OCI-LY7 (cell line): ENCODE results near the gene A2M. TPM values are rescaled to one million over a fixed set of nuclear protein-coding genes. Genes with fewer than 3 reads are reported as not detected.

ENCODE experiments used
- BruUV-seq: library from RNA; stranded (reverse); fragments of 400-500 nt; replicated peaks from 2 replicates; lab custom pipeline; 2021; lab: Mats Ljungman, UMichigan
- CTCF ChIA-PET: fragments of 300-600 bp; sonication (Branson Sonifier 250); formaldehyde crosslinking; loops from one replicate; lab custom pipeline; 2022; ENCODE audit warnings: antibody characterized with exemption; ENCODE audit not compliant: unreplicated experiment; lab: Charles Lee
- POLR2A ChIA-PET: fragments of 300-600 bp; sonication (Branson Sonifier 250); formaldehyde crosslinking; loops from one replicate; lab custom pipeline; 2022; ENCODE audit warnings: antibody characterized with exemption; lab: Charles Lee
- DNase-seq: peaks from one replicate; pipeline ENCODE4 v3.0.0-alpha.2; 2015; ENCODE audit warnings: low spot score
- H2AFZ ChIP-seq: fragments of 200-600 bp; sonication (generic), shearing (Covaris generic); 2 replicates; pipeline ENCODE4 v1.6.1; 2014; ENCODE audit warnings: mild to moderate bottlenecking, antibody characterized with exemption, low read length, moderate library complexity
- H3K27ac ChIP-seq: fragments of 200-600 bp; sonication (generic); 2 replicates; pipeline ENCODE4 v1.5.1; 2014; ENCODE audit warnings: mixed run types, low read depth, mild to moderate bottlenecking, moderate library complexity, low read length, inconsistent platforms; ENCODE audit not compliant: poor library complexity, severe bottlenecking
- H3K36me3 ChIP-seq: fragments of 200-600 bp; sonication (generic); 2 replicates; pipeline ENCODE4 v1.6.1; 2014; ENCODE audit warnings: mild to moderate bottlenecking, antibody characterized with exemption, low read length, moderate library complexity, mixed read lengths; ENCODE audit not compliant: insufficient read depth
- H3K4me1 ChIP-seq: fragments of 200-600 bp; sonication (generic); 2 replicates; pipeline ENCODE4 v1.5.1; 2014; ENCODE audit warnings: mild to moderate bottlenecking, low read length; ENCODE audit not compliant: insufficient read depth, poor library complexity, severe bottlenecking
- H3K4me2 ChIP-seq: fragments of 200-600 bp; sonication (generic); 2 replicates; pipeline ENCODE4 v1.6.1; 2014; ENCODE audit warnings: mild to moderate bottlenecking, low read length
- H3K4me3 ChIP-seq: fragments of 200-600 bp; sonication (generic); 2 replicates; pipeline ENCODE4 v1.5.1; 2014; ENCODE audit warnings: mild to moderate bottlenecking, low read depth, low read length; ENCODE audit not compliant: poor library complexity, severe bottlenecking
- H3K79me2 ChIP-seq: fragments of 200-600 bp; sonication (generic); 2 replicates; pipeline ENCODE4 v1.6.1; 2016; ENCODE audit warnings: low read depth, mild to moderate bottlenecking, low read length, moderate library complexity, mixed read lengths; ENCODE audit not compliant: insufficient read depth
- H3K9me2 ChIP-seq: fragments of 200-600 bp; sonication (generic); 2 replicates; pipeline ENCODE4 v1.6.1; 2016; ENCODE audit warnings: mild to moderate bottlenecking, low read length, mixed read lengths; ENCODE audit not compliant: insufficient read depth
- H3K9me3 ChIP-seq: fragments of 200-600 bp; sonication (generic); 2 replicates; pipeline ENCODE4 v1.6.1; 2014; ENCODE audit warnings: mild to moderate bottlenecking, mixed run types, low read length, mixed read lengths
- H4K20me1 ChIP-seq: fragments of 200-600 bp; sonication (generic); 2 replicates; pipeline ENCODE4 v1.6.1; 2014; ENCODE audit warnings: mild to moderate bottlenecking, antibody characterized with exemption, low read length, moderate library complexity, mixed read lengths; ENCODE audit not compliant: insufficient read depth
- EZH2phosphoT487 ChIP-seq: fragments of 200-600 bp; sonication (generic); IDR thresholded peaks from 2 replicates; pipeline ENCODE4 v1.6.1; 2018; ENCODE audit warnings: low read depth, borderline replicate concordance, mild to moderate bottlenecking, mixed run types, antibody characterized with exemption, low read length, moderate library complexity, mixed read lengths
- intact Hi-C: fragments of 100-400 bp; cut with micrococcal nuclease; formaldehyde crosslinking; loops from one replicate; pipeline ENCODE4 v1.10.0; 2022; ENCODE audit not compliant: unreplicated experiment
- total RNA-seq, 2 experiments: library from RNA; depleted of rRNA in 1 of 2; stranded (reverse); fragments of >200 nt in 1 of 2; shearing (Covaris generic) in 1 of 2; gene quantifications; 2 replicates each; pipeline ENCODE4 v1.2.3, GENCODE V29; 2014 to 2022
- TF ChIP-seq, protein P1 (sequence below): fragments of 200-600 bp; sonication (generic); conservative IDR thresholded peaks from 2 replicates; pipeline ENCODE4 v1.5.1; 2014; ENCODE audit warnings: mild to moderate bottlenecking, antibody characterized with exemption, low read length, moderate library complexity, mixed read lengths

A2M gene
- total RNA-seq, 2 experiments from 2014 or later, result not detected

DNA sequence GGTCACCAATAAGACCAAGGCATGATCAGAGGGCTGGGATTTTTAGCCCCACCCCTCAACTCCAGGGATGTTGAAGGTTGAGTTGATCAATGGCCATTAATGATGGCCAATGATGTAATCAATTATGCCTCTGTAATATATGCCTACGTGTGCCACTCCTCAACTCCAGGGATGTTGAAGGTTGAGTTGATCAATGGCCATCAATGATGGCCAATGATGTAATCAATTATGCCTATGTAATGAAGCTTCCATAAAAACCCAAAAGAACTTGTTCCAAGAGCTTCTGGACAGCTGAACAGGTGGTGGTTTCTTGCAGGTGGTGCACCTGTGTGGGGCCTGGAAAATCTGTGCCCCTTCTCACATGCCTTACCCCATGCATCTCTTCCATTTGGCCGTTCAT lies 93.1 kb downstream of the A2M start:
- no TSS peak for BruUV-seq
- intact Hi-C loops, result loop anchor here (5.0 kb wide), 1 partner anchor 55 kb away; no protein-coding TSS in a partner anchor
- Histone ChIP-seq H3K79me2 (no peaks in the 10 kb centered on the region), H2AFZ (no peak overlapping the region), H3K4me2 (no peak overlapping the region), H3K27ac (no peak overlapping the region), H3K9me3 (0 out of 2 replicates have a peak, but pooled peaks cover 4% of the 10 kb centered on the region), H3K4me1 (no peaks in the 10 kb centered on the region), H3K36me3 (no peaks in the 10 kb centered on the region), H3K4me3 (no peak overlapping the region), H3K9me2 (no peaks in the 10 kb centered on the region), H4K20me1 (no peaks in the 10 kb centered on the region)
- CTCF ChIA-PET, result no interaction called here
- POLR2A ChIA-PET, result interaction anchor here (2.0 kb wide), 1 partner anchor 10 kb away, joined by 4 read pairs; no protein-coding TSS in a partner anchor
- no peak for DNase-seq
- TF ChIP-seq, protein P1, sequence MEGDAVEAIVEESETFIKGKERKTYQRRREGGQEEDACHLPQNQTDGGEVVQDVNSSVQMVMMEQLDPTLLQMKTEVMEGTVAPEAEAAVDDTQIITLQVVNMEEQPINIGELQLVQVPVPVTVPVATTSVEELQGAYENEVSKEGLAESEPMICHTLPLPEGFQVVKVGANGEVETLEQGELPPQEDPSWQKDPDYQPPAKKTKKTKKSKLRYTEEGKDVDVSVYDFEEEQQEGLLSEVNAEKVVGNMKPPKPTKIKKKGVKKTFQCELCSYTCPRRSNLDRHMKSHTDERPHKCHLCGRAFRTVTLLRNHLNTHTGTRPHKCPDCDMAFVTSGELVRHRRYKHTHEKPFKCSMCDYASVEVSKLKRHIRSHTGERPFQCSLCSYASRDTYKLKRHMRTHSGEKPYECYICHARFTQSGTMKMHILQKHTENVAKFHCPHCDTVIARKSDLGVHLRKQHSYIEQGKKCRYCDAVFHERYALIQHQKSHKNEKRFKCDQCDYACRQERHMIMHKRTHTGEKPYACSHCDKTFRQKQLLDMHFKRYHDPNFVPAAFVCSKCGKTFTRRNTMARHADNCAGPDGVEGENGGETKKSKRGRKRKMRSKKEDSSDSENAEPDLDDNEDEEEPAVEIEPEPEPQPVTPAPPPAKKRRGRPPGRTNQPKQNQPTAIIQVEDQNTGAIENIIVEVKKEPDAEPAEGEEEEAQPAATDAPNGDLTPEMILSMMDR, result no peak
- no peak for TF ChIP-seq EZH2phosphoT487

Other genes with a start within 250 kb of the A2M start
- gene PHC1, start 201.4 kb downstream of the A2M start, total RNA-seq (2014; rRNA removed; shearing (Covaris generic)), result 52.2 and 52.4 TPM in 2 replicates
- gene PHC1, start 201.4 kb downstream of the A2M start, total RNA-seq (2022), result 33.6 and 42.2 TPM in 2 replicates
- gene M6PR, start 166.3 kb downstream of the A2M start, total RNA-seq (2014; rRNA removed; shearing (Covaris generic)), result 108 and 142 TPM in 2 replicates
- 131 and 144 TPM in 2 replicates for gene M6PR, start 166.3 kb downstream of the A2M start, total RNA-seq (2022)
- 4.6 and 4.9 TPM in 2 replicates for gene KLRG1, start 126.4 kb downstream of the A2M start, total RNA-seq (2014; rRNA removed; shearing (Covaris generic))
- gene KLRG1, start 126.4 kb downstream of the A2M start, total RNA-seq (2022), result 8.2 and 12.5 TPM in 2 replicates
- gene PZP, start 92.5 kb upstream of the A2M start, total RNA-seq (2014; rRNA removed; shearing (Covaris generic)), result not detected in 2 replicates
- not detected in 2 replicates for gene PZP, start 92.5 kb upstream of the A2M start, total RNA-seq (2022)